GM18499 (cell line): Measurements from ENCODE around the gene KDM4F.
A peak's percentile ranks its signal among the peaks of the same experiment; 100 is the strongest.

Experiments used
- ATAC-seq: cut with Tn5 transposase; IDR thresholded peaks from one replicate; pipeline ENCODE4 v1.9.1; 2021; ENCODE audit warnings: moderate number of reproducible peaks; ENCODE audit not compliant: insufficient read depth, unreplicated experiment

The KDM4F gene

DNA sequence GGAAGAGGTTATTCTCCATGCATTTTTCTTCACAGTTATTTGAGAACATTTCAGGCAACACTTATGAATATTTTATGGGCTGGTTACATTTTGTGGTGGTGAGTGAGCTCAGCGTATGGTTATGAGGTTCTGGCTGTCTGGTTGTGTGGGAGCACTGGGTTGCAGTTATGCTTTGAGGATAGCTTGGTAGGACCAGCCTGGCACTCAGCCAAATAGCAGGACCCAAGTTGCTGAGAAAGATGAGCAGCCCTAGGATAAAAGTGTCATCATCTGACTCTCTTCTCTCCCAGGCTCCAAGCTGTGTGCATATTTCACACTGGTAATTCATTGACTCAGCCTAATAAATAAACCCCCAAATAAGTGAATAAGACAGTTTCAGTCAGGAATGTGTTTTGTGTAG is 9.4 kb downstream of the KDM4F start:
- ATAC-seq = no peak

DNA sequence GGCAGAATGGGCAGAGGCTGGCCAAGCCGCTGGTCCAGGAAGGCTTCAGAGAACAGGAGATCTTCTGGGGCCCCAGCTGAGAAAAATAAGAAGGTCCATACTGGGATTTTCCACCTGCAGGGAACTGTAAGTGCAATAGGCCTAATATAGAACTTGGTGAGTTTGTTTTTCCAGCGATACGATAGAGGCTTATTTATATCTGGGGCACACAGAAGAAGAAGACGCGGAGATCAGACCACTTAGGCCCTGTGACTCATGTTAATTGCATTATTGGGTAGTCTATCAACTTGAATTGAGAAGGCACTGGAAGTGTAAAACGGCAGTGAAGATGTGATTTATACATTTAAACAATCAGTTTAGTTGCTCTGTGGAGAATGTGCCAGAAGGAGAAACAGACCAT is 9.8 kb downstream of the KDM4F start:
- no peak for ATAC-seq

GRCh38 chr11:95065336-95065735 is 16.1 kb downstream of the KDM4F start:
- no peak for ATAC-seq

DNA sequence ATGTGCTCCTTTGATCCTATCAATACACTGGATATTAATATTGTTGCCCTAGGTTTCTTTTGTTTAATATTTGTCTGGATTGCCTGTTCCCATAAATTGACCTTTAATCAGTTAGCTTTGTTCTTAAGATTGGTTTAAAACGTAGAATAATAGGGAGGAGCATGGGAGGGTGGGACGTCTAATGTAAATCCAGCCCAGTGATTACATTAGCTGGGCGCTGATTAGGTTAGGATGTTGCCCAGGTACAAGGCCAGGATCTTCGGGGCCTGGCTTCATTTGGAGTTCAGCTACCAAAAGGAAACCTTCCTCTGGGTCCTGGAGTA is 17.5 kb downstream of the KDM4F start, which contains the start of gene SRSF8:
TSS of gene SRSF8 (plus strand) at position 204 of the 323 bp plus-strand sequence. CDS start 308 bp downstream, outside the sequence.
- ATAC-seq = peak; percentile 21

DNA sequence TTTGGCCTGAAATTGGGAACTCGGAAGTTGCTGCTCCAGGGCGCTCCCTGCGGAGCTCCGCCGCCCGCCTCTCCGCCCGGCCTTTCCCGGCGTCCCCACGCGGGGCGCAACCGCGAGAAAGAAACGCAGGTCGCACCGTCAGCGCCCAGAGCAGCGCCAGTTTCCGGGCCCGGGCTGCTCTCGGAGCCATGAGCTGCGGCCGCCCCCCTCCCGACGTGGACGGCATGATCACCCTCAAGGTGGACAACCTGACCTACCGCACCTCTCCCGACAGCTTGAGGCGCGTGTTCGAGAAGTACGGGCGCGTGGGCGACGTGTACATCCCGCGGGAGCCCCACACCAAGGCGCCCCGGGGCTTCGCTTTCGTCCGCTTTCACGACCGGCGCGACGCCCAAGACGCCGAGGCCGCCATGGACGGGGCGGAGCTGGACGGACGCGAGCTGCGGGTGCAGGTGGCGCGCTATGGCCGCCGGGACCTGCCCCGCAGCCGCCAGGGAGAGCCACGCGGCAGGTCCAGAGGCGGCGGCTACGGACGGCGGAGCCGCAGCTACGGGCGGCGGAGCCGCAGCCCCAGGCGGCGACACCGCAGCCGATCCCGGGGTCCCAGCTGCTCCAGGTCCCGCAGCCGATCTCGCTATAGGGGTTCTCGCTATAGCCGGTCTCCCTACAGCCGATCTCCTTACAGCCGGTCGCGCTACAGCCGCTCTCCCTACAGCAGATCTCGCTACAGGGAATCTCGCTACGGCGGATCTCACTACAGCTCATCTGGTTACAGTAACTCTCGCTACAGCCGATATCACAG is 18.0 kb downstream of the KDM4F start:
- peak; percentile 33 for ATAC-seq

DNA sequence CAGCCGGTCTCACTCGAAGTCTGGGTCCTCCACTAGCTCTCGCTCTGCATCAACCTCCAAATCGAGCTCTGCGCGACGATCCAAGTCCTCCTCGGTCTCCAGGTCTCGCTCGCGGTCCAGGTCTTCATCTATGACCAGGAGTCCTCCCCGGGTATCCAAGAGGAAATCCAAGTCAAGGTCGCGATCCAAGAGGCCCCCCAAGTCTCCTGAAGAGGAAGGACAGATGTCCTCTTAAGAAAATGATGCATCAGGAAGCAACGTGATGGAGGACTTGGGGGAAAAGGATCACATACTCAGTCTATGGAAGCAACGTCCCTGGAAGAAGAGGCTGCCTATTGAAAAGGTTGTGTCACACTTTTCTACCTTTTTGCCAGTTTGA is 18.6 kb downstream of the KDM4F start:
- ATAC-seq = no peak

DNA sequence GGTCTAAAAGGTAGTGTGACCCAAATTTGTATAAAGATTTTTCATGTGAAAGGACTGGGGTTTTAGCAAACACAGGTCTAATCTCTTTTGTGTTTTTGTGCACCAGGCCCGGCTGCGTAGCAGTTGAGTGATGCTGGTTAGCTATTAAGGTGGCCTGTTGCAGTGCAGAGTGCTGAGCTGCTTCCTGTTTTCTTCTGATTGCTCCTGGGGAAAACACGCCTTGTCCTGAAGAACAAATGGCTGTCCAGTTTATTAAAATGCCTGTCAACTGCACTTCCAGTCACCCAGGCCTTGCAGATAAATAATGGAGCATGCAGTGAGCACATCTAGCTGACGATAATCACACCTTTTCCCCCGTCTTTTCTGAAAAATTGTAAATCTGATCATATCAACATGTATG is 19.3 kb downstream of the KDM4F start:
- peak; percentile 66 for ATAC-seq

- ATAC-seq = no peak
These were observed 21.2 kb downstream of the KDM4F start for GRCh38 chr11:95070471-95070870.

GRCh38 chr11:95072948-95073347 is 23.7 kb downstream of the KDM4F start:
- ATAC-seq = no peak

DNA sequence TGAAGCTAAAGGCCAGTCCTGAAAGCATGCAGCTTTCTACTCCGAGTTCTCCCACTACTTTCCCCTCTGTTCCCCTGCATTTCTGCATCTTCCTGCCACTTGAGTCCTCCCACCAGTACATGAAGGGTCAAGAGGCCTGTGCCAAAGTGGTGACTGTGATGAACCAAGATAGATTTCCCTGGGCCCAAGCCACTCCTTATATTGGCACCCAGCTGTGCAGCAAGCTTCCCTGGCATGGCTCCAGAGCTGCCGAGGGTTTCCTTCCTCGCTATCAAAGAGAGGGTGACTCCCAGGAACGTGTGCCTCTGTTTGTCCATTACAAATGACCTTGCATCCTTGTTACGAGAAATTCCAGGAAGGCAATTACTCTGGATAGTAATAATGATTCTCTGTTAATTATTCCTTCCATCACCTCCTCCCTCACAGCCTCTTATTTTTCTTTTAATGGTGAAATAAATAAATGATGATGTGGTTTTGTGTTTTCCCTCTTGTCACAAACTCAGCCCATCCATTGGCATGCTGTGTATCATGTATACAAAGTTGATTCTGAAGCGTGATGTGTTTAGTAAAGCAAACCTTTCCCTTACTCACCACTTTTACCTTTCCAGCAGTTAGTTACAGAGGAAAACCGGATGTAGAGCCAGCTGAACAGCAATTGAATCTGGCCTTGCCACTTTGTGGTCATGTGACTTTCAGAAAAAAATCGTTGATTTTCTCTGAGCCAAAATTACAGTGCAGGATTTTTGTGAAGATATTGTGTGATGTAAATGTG is 25.8 kb downstream of the KDM4F start:
- ATAC-seq = no peak

- ATAC-seq = peak; percentile 58
These were observed 27.2 kb downstream of the KDM4F start for GRCh38 chr11:95076416-95076815.

- ATAC-seq = no peak
These were observed 27.8 kb downstream of the KDM4F start for GRCh38 chr11:95076981-95077380.

- no peak for ATAC-seq
These were observed 29.3 kb downstream of the KDM4F start for GRCh38 chr11:95078526-95078925.

GRCh38 chr11:95081010-95081409 is 31.8 kb downstream of the KDM4F start:
- no peak for ATAC-seq

DNA sequence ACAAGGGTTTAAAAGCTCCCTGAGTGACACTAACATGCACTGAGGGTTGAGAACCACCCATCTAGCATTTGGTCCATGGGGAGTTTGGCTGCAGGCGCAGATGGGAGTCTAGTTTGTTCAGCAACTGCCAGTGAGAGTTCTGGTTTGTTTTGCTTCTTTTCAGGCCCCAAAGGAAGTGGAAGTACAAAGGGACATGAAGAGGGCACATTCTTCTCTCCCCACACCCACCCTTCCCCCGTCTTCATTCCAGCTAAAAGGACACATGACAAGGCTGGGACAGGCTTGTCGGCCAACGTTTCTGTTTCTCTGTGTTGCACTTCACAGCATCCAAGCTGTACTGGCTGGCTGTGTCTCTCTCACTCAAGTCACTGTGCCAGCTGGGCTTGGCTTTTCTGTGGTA is 32.2 kb downstream of the KDM4F start:
- ATAC-seq = no peak

- no peak for ATAC-seq
These were observed 33.4 kb downstream of the KDM4F start for GRCh38 chr11:95082576-95083001.

DNA sequence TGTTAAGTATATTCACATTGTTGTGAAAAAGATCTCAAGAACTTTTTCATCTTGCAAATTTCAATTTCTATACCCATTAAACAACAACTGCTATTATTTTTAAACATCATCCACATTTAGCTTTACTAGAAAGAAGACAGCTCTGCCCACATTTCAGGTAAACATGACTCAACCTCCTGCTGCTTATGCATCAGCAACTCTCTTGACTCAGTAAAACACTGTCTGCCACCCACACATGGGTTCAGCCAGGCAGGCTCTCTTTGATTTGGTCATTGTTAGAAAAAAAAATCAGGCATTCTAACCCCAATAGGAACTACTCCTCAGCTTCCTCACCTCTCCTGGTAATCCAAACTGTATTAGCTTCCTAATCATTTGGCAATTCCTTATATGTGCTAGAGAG is 35.3 kb downstream of the KDM4F start:
- ATAC-seq = no peak

DNA sequence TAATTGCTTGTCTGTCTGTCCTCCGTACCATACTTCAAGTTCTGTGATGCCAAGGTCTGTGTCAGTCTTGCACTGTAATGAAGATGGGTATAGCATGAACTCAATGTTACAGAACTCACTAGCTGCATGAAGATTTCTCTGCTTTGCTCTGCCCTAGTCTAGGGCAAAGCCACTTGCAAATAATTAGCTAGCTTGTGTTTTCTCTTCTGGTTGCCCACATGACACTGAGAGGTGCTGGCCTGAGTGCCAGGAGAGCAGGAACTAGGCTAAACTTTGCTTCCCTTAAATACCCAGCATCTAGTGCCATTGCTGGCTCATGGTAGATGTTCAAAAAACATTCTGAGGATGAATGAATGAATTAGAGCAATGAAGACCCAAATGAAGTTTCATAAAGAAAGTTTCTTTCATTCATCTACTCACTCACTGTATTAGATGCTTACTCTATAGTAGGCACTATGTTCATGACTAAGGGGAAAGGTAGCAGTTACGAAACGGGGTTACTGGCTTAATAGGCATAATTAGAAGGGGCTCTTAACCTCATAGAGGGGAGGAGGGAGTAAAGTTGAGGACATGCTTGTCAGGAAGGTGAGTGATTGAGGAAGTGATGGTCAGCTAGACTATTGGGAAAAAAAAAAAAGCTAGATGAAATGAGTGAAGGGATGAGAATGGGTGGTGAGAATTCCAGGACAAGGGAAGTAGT is 36.0 kb downstream of the KDM4F start:
- ATAC-seq = no peak

DNA sequence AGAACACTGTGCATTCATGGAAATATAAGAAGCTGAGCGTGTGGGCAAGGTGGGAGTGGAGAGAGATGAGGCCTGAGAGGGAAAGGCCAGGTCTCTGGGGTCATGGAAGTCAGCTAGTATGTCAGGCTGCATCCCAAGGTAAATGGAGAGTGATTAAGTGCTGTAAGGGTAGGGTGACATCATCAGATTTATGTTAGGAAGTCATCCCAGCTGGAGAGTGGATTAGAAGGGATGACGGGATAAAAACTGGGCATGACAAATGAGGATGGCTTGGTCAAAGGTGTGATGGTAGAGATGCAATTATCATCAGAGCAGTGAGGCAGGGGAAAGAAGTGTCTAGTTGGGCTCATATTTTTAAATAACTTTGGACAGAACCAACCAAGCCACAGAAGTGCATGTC is 36.9 kb downstream of the KDM4F start:
- no peak for ATAC-seq

DNA sequence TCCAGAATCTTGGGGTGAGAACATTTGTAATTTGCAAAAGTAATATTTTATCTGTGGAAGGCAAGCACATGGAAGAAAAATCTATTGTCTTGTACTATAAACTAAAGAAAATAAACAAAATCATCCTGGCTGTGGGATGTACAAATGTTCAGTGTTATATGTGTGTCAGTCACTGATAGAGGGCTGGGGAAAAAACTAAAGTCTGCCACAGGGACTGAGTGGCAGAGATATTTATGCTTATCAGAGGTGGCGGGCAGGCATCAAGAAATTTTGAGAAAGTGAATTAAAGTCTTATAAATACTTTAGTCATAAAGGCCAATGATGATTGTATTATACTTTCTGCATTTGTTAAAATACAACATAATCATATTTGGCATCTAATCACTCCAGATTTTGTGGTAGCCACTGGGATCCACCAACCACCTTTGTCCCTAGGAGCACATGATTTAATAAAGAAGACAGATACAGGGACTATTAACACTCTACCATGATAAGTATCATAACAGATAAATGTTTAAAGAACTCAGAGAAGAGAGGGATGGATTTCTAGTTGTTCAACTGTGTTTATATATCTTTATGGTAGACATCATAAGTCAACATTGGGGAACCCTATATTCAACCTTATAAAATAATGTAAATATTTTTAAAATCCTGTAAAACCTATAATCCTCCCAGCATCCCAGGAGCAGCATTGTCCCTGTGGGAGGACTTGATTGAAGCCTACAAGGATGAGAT is 37.8 kb downstream of the KDM4F start:
- no peak for ATAC-seq
